Stomach (tissue), 4 donors: ENCODE measurements around the gene UNC5A.

Experiments used
- CTCF ChIP-seq, 7 experiments: fragments of 450-650 bp in 4 of 7; fragments of 200-600 bp in 3 of 7; sonication (generic) in 3 of 7; IDR thresholded peaks; one replicate each; pipeline ENCODE4 v1.5.1; 2016 to 2019; ENCODE audit warnings: antibody characterized with exemption in 7 of 7, control low read depth in 2 of 7, mild to moderate bottlenecking in 1 of 7
- POLR2A ChIP-seq, 4 donors: fragments of 450-650 bp; IDR thresholded peaks; one replicate each; pipeline ENCODE4 v1.6.1; 2016; ENCODE audit warnings: antibody characterized with exemption in 4 of 4, control low read depth in 2 of 4, mild to moderate bottlenecking in 1 of 4, moderate library complexity in 1 of 4

- TF ChIP-seq CTCF (IDR thresholded peaks at IDR 0.05) (no peak), POLR2A (IDR thresholded peaks at IDR 0.05) (no peak)
Measured at GRCh38 chr5:176847726-176848290, 37.4 kb downstream of the UNC5A start.
